A549 (cell line): ENCODE measurements around the gene GRID2. TPM values are rescaled to one million over a fixed set of nuclear protein-coding genes. Genes with fewer than 3 reads are reported as not detected.

Experiments used
- ATAC-seq, 2 experiments: fragments of 200-7000 bp in 1 of 2; fragments of >200 bp in 1 of 2; cut with Nextera tagmentation in 1 of 2; cut with Tn5 transposase in 1 of 2; 3 replicates each; pipeline versions ENCODE4 v1.8.0 to v1.9.1; 2018 to 2020; ENCODE audit warnings: mild to moderate bottlenecking in 1 of 2, moderate library complexity in 1 of 2
- CTCF ChIA-PET: fragments of 300-600 bp; sonication (Branson Sonifier 250); formaldehyde crosslinking; extraction: SDS; loops from one replicate; lab custom pipeline; 2021; ENCODE audit warnings: antibody characterized with exemption, inconsistent platforms; lab: Yijun Ruan, JAX
- POLR2A ChIA-PET: fragments of 350-600 bp; formaldehyde crosslinking; extraction: SDS; loops from one replicate; lab custom pipeline; 2021; ENCODE audit warnings: antibody characterized with exemption, inconsistent platforms; lab: Yijun Ruan, JAX
- DNase-seq, 2 experiments: peaks; one replicate each; pipeline versions ENCODE4 v3.0.0 to v3.0.0-alpha.2; 2011 to 2016; ENCODE audit warnings: low read depth in 1 of 2, low spot score in 1 of 2
- FAIRE-seq: peaks from 2 replicates; lab custom pipeline; 2011; peaks lifted over from hg19 to GRCh38; lab: Jason Lieb, UNC
- H3K27ac ChIP-seq, 2 experiments: fragments of >200 bp; sonication (Bioruptor Twin); formaldehyde crosslinking; 3 replicates each; pipeline ENCODE4 v1.5.1; 2016 to 2017
- H3K4me1 ChIP-seq: fragments of >200 bp; sonication (Bioruptor Twin); formaldehyde crosslinking; 3 replicates; pipeline ENCODE4 v1.6.1; 2016
- H3K4me2 ChIP-seq: fragments of >200 bp; sonication (Bioruptor Twin); formaldehyde crosslinking; 3 replicates; pipeline ENCODE4 v1.6.1; 2016
- H3K4me3 ChIP-seq: fragments of >200 bp; sonication (Bioruptor Twin); formaldehyde crosslinking; 3 replicates; pipeline ENCODE4 v1.5.1; 2016
- H3K9me3 ChIP-seq: fragments of >200 bp; sonication (Bioruptor Twin); formaldehyde crosslinking; 3 replicates; pipeline ENCODE4 v1.6.1; 2016
- CBX2 ChIP-seq: fragments of 200-600 bp; sonication (generic); IDR thresholded peaks from 2 replicates; pipeline ENCODE4 v1.6.1; 2016; ENCODE audit warnings: low read depth, mild to moderate bottlenecking, borderline replicate concordance
- CBX8 ChIP-seq: fragments of 200-600 bp; sonication (generic); IDR thresholded peaks from 2 replicates; pipeline ENCODE4 v1.6.1; 2016
- CEBPB ChIP-seq, 2 experiments: fragments of >200 bp in 1 of 2; sonication (Bioruptor Twin) in 1 of 2; formaldehyde crosslinking in 1 of 2; IDR thresholded peaks; 2 replicates each; pipeline ENCODE4 v1.6.1; 2012 to 2016
- CHD2 ChIP-seq: fragments of 150-350 bp; IDR thresholded peaks from 2 replicates; pipeline ENCODE4 v1.6.1; 2014; ENCODE audit warnings: low read length; ENCODE audit not compliant: partially characterized antibody
- EHF ChIP-seq: fragments of 250-450 bp; sonication (Bioruptor Pico); IDR thresholded peaks from 2 replicates; pipeline ENCODE4 v1.5.0; 2020; ENCODE audit warnings: mild to moderate bottlenecking
- EP300 ChIP-seq, 2 experiments: fragments of >200 bp; sonication (Bioruptor Twin); formaldehyde crosslinking; IDR thresholded peaks; 2 replicates in 1 of 2; 3 replicates in 1 of 2; pipeline ENCODE4 v1.6.1; 2016 to 2017
- ESRRA ChIP-seq: fragments of 150-350 bp; IDR thresholded peaks from 2 replicates; pipeline ENCODE4 v1.6.1; 2014; ENCODE audit warnings: mild to moderate bottlenecking, low read length, borderline replicate concordance
- FOSL2 ChIP-seq, 2 experiments: fragments of 450-650 bp in 1 of 2; fragments of >200 bp in 1 of 2; sonication (Bioruptor Twin) in 1 of 2; formaldehyde crosslinking; IDR thresholded peaks; 2 replicates each; pipeline versions ENCODE4 v1.5.0 to v1.6.1; 2016 to 2020; ENCODE audit warnings: mild to moderate bottlenecking in 1 of 2, moderate library complexity in 1 of 2
- FOXS1 ChIP-seq: fragments of 250-450 bp; sonication (Bioruptor Pico); IDR thresholded peaks from 2 replicates; pipeline ENCODE4 v1.5.0; 2020; ENCODE audit warnings: mild to moderate bottlenecking, moderate library complexity
- HOXB13 ChIP-seq: fragments of 250-450 bp; sonication (Bioruptor Pico); IDR thresholded peaks from 2 replicates; pipeline ENCODE4 v1.5.0; 2020; ENCODE audit warnings: low read depth, mild to moderate bottlenecking, moderate library complexity
- KDM1A ChIP-seq: fragments of 200-600 bp; sonication (generic); IDR thresholded peaks from 2 replicates; pipeline ENCODE4 v1.6.1; 2016; ENCODE audit warnings: low read depth, mild to moderate bottlenecking
- KDM5A ChIP-seq: fragments of 200-600 bp; sonication (generic); IDR thresholded peaks from 2 replicates; pipeline ENCODE4 v1.6.1; 2016; ENCODE audit warnings: antibody characterized with exemption, mild to moderate bottlenecking
- MYC ChIP-seq: IDR thresholded peaks from 2 replicates; pipeline ENCODE4 v1.6.1; 2012; ENCODE audit warnings: mild to moderate bottlenecking, inconsistent platforms, low read length, improper control_type of control experiment, borderline replicate concordance
- NR3C1 ChIP-seq: fragments of >200 bp; sonication (Bioruptor Twin); formaldehyde crosslinking; IDR thresholded peaks from 3 replicates; pipeline ENCODE4 v1.6.1; 2017
- RAD21 ChIP-seq, 2 experiments: fragments of >200 bp in 1 of 2; sonication (Bioruptor Twin) in 1 of 2; formaldehyde crosslinking in 1 of 2; IDR thresholded peaks in 1 of 2; conservative IDR thresholded peaks in 1 of 2; 2 replicates in 1 of 2; 3 replicates in 1 of 2; pipeline ENCODE4 v1.6.1; 2012 to 2018; ENCODE audit warnings: inconsistent platforms in 1 of 2
- RARB ChIP-seq: fragments of 250-450 bp; sonication (Bioruptor Pico); IDR thresholded peaks from 2 replicates; pipeline ENCODE4 v1.8.0; 2021; ENCODE audit warnings: mild to moderate bottlenecking, moderate library complexity
- RNF2 ChIP-seq: fragments of 200-600 bp; sonication (generic); IDR thresholded peaks from 2 replicates; pipeline ENCODE4 v1.6.1; 2016; ENCODE audit warnings: low read depth, mild to moderate bottlenecking, antibody characterized with exemption, moderate library complexity, borderline replicate concordance
- TFCP2L1 ChIP-seq: fragments of 250-450 bp; sonication (Bioruptor Pico); IDR thresholded peaks from 2 replicates; pipeline ENCODE4 v1.5.0; 2021; ENCODE audit warnings: mild to moderate bottlenecking
- TP53 ChIP-seq: fragments of 250-450 bp; sonication (Bioruptor Pico); IDR thresholded peaks from 2 replicates; pipeline ENCODE4 v1.5.0; 2021; ENCODE audit warnings: mild to moderate bottlenecking, moderate library complexity
- ZC3H11A ChIP-seq: fragments of 450-650 bp; IDR thresholded peaks from 2 replicates; pipeline ENCODE4 v1.6.1; 2014; ENCODE audit warnings: antibody characterized with exemption, mild to moderate bottlenecking
- ZSCAN20 ChIP-seq: fragments of 250-450 bp; sonication (Bioruptor Pico); IDR thresholded peaks from 2 replicates; pipeline ENCODE4 v1.8.0; 2022; ENCODE audit warnings: mild to moderate bottlenecking, moderate library complexity
- WGBS: methylation state at CpG from one replicate; pipeline ENCODE4 v1.1.6; 2017; ENCODE audit errors: missing lambda C conversion rate; 5-methylcytosine and 5-hydroxymethylcytosine counted together
- polyA plus RNA-seq, 4 experiments: library from polyadenylated mRNA; depleted of rRNA in 3 of 4; stranded (reverse); fragments of >200 nt; fragmentation: RNase III in 1 of 4; extraction: RNeasy Plus Mini Kit Qiagen cat#74134 plus additional on column Dnase treatment in 1 of 4; gene quantifications; 2 replicates in 3 of 4; 3 replicates in 1 of 4; pipeline ENCODE4 v1.2.3, GENCODE V29; 2011 to 2017
- TF ChIP-seq, protein P1 (sequence below): fragments of >200 bp; sonication (Bioruptor Twin); formaldehyde crosslinking; IDR thresholded peaks from 3 replicates; pipeline ENCODE4 v1.6.1; 2016
- TF ChIP-seq, protein P2 (sequence below): IDR thresholded peaks from 2 replicates; pipeline ENCODE4 v1.6.1; 2012
- TF ChIP-seq, protein P3 (sequence below): fragments of >200 bp; sonication (Bioruptor Twin); formaldehyde crosslinking; IDR thresholded peaks from 2 replicates; pipeline ENCODE4 v1.6.1; 2016
- TF ChIP-seq, protein P4 (sequence below): fragments of 250-450 bp; sonication (Bioruptor Pico); IDR thresholded peaks from 2 replicates; pipeline ENCODE4 v1.5.0; 2020; ENCODE audit warnings: low read depth, mild to moderate bottlenecking, moderate library complexity
- TF ChIP-seq, protein P5 (sequence below): fragments of >200 bp; sonication (Bioruptor Twin); formaldehyde crosslinking; IDR thresholded peaks from 3 replicates; pipeline ENCODE4 v1.5.1; 2016

The GRID2 gene
- polyA plus RNA-seq, 2 of the 4 experiments (the other 2 are of a cell fraction): not detected

DNA sequence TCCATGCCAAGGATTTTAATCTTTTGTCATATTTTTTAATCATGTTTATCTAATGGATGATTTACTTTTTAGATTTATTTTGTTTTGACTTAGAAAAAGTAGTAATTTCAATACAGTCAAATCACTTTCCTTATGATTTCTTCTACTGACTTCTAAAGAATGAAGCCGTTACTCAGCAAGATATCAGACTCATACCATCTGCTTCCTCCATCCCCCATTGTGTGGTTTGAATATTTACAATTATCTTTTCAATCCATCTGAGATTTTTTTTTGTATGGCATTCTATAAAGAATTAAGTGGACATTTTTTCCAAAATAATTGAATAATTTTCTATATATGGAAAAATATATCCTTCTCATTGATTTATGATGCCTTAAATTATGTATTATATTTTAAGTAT is 959.4 kb downstream of the GRID2 start:
- CTCF ChIA-PET: no interaction called here
- FAIRE-seq (no peak), ATAC-seq (no peak), DNase-seq (no peak)
- TF ChIP-seq FOXS1 (CRISPR knock-in tag) (no peak), CBX2 (no peak), CHD2 (no peak), CEBPB (IDR thresholded peaks at IDR 0.05) (no peak), ZC3H11A (no peak), FOSL2 (IDR thresholded peaks at IDR 0.05) (no peak), FOSL2 (CRISPR knock-in tag; IDR thresholded peaks at IDR 0.05) (no peak), TFCP2L1 (CRISPR knock-in tag) (no peak), NR3C1 (no peak), EHF (CRISPR knock-in tag) (no peak), HOXB13 (no peak), KDM1A (no peak), ESRRA (no peak), MYC (no peak), EP300 (IDR thresholded peaks at IDR 0.05) (no peak)
- TF ChIP-seq, protein P1, sequence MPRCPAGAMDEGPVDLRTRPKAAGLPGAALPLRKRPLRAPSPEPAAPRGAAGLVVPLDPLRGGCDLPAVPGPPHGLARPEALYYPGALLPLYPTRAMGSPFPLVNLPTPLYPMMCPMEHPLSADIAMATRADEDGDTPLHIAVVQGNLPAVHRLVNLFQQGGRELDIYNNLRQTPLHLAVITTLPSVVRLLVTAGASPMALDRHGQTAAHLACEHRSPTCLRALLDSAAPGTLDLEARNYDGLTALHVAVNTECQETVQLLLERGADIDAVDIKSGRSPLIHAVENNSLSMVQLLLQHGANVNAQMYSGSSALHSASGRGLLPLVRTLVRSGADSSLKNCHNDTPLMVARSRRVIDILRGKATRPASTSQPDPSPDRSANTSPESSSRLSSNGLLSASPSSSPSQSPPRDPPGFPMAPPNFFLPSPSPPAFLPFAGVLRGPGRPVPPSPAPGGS: no peak
- TF ChIP-seq, protein P2, sequence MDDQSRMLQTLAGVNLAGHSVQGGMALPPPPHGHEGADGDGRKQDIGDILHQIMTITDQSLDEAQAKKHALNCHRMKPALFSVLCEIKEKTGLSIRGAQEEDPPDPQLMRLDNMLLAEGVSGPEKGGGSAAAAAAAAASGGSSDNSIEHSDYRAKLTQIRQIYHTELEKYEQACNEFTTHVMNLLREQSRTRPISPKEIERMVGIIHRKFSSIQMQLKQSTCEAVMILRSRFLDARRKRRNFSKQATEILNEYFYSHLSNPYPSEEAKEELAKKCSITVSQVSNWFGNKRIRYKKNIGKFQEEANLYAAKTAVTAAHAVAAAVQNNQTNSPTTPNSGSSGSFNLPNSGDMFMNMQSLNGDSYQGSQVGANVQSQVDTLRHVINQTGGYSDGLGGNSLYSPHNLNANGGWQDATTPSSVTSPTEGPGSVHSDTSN: no peak
- TF ChIP-seq, protein P3, sequence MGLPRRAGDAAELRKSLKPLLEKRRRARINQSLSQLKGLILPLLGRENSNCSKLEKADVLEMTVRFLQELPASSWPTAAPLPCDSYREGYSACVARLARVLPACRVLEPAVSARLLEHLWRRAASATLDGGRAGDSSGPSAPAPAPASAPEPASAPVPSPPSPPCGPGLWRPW: no peak
- TF ChIP-seq, protein P4, sequence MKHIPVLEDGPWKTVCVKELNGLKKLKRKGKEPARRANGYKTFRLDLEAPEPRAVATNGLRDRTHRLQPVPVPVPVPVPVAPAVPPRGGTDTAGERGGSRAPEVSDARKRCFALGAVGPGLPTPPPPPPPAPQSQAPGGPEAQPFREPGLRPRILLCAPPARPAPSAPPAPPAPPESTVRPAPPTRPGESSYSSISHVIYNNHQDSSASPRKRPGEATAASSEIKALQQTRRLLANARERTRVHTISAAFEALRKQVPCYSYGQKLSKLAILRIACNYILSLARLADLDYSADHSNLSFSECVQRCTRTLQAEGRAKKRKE (CRISPR knock-in tag): no peak
- no peak overlapping the region for H3K27ac ChIP-seq
- H3K4me3 ChIP-seq: no peak overlapping the region
- H3K4me1 ChIP-seq: no peaks in the 10 kb centered on the region
- WGBS: 59% methylated on average over 1 of the region's 1 CpG
- no peak overlapping the region for H3K4me2 ChIP-seq
- POLR2A ChIA-PET: no interaction called here
- no peaks in the 10 kb centered on the region for H3K9me3 ChIP-seq

DNA sequence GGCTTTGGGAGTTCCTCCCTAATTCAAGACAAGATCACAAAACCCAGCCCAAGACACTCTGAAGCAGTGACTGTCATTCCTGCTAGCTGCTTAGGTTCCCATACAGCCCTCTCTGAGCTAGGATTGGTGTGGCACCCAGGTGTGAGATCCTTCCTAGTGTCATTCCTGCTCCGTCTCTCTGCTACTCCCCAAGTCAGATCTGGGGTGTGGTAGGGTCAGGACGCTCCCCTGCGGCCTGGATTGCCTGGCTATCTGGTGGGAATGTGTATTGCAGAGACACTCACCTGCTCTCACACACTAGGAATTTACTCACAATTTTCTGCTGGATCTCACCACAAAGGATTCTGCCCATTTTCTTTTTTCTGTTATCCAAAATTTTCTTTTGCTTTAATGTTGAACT is 964.0 kb downstream of the GRID2 start:
- no peak overlapping the region for H3K27ac ChIP-seq
- 52% methylated on average over 3 of the region's 3 CpGs for WGBS
- H3K4me3 ChIP-seq: no peak overlapping the region
- no peak for FAIRE-seq
- no peaks in the 10 kb centered on the region for H3K4me1 ChIP-seq
- H3K4me2 ChIP-seq: no peak overlapping the region
- no peak for ATAC-seq
- no peak for DNase-seq
- ChIA-PET POLR2A (no interaction called here), CTCF (no interaction called here)
- H3K9me3 ChIP-seq: no peaks in the 10 kb centered on the region
- TF ChIP-seq CBX8: no peak
- no peak for TF ChIP-seq RAD21 (conservative IDR thresholded peaks at IDR 0.05 in 1 of 2, IDR thresholded peaks at IDR 0.05 in 1 of 2)
- TF ChIP-seq, protein P4 (CRISPR knock-in tag): no peak
- TF ChIP-seq ZSCAN20 (CRISPR knock-in tag): no peak
- TF ChIP-seq FOXS1 (CRISPR knock-in tag): no peak
- TF ChIP-seq TP53: no peak
- TF ChIP-seq KDM5A: no peak
- TF ChIP-seq RARB: no peak
- TF ChIP-seq RNF2: no peak
- TF ChIP-seq, protein P5, sequence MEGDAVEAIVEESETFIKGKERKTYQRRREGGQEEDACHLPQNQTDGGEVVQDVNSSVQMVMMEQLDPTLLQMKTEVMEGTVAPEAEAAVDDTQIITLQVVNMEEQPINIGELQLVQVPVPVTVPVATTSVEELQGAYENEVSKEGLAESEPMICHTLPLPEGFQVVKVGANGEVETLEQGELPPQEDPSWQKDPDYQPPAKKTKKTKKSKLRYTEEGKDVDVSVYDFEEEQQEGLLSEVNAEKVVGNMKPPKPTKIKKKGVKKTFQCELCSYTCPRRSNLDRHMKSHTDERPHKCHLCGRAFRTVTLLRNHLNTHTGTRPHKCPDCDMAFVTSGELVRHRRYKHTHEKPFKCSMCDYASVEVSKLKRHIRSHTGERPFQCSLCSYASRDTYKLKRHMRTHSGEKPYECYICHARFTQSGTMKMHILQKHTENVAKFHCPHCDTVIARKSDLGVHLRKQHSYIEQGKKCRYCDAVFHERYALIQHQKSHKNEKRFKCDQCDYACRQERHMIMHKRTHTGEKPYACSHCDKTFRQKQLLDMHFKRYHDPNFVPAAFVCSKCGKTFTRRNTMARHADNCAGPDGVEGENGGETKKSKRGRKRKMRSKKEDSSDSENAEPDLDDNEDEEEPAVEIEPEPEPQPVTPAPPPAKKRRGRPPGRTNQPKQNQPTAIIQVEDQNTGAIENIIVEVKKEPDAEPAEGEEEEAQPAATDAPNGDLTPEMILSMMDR: no peak
- no peak for TF ChIP-seq ZC3H11A
